HEK293 (cell line): Measurements from ENCODE around the gene HINFP.

Source experiments
- CTCF ChIA-PET: fragments of 350-600 bp; formaldehyde crosslinking; extraction: SDS; loops from one replicate; lab custom pipeline; 2021; ENCODE audit warnings: antibody characterized with exemption; lab: Yijun Ruan, JAX
- POLR2A ChIA-PET: fragments of 300-600 bp; formaldehyde crosslinking; extraction: SDS; loops from one replicate; lab custom pipeline; 2020; ENCODE audit warnings: antibody characterized with exemption, inconsistent platforms; lab: Yijun Ruan, JAX
- H3K27ac ChIP-seq: fragments of 200-500 bp; sonication (Bioruptor generic); 2 replicates; pipeline ENCODE4 v1.5.1; 2014; ENCODE audit warnings: low read depth, low read length, control low read depth, inconsistent platforms; ENCODE audit errors: extremely low read depth
- H3K36me3 ChIP-seq, 2 experiments: fragments of 200-500 bp in 1 of 2; sonication (Bioruptor generic) in 1 of 2; 1 replicate in 1 of 2; 2 replicates in 1 of 2; pipeline ENCODE4 v1.5.1; 2014 to 2017; ENCODE audit warnings: inconsistent platforms in 2 of 2, low read length in 2 of 2; ENCODE audit not compliant: control insufficient read depth in 2 of 2, insufficient read depth in 1 of 2
- H3K4me1 ChIP-seq: fragments of 200-500 bp; sonication (Bioruptor generic); 2 replicates; pipeline ENCODE4 v1.5.1; 2014; ENCODE audit warnings: mild to moderate bottlenecking, low read length, inconsistent platforms; ENCODE audit not compliant: control insufficient read depth, insufficient read depth
- H3K4me3 ChIP-seq: 2 replicates; pipeline ENCODE4 v1.5.1; 2011; ENCODE audit warnings: low read depth, mild to moderate bottlenecking, control low read depth, low read length, moderate library complexity
- H3K9me3 ChIP-seq: fragments of 200-500 bp; sonication (Bioruptor generic); 2 replicates; pipeline ENCODE4 v1.5.1; 2014; ENCODE audit warnings: low read depth, low read length, inconsistent platforms; ENCODE audit not compliant: control insufficient read depth, insufficient read depth
- GLI4 ChIP-seq: fragments of 450-650 bp; formaldehyde crosslinking; IDR thresholded peaks from 2 replicates; pipeline ENCODE4 v1.5.1; 2016; ENCODE audit warnings: missing biosample characterization, missing genetic modification characterization
- GLIS1 ChIP-seq: fragments of 450-650 bp; formaldehyde crosslinking; IDR thresholded peaks from 2 replicates; pipeline ENCODE4 v1.5.1; 2016; ENCODE audit warnings: missing biosample characterization, missing genetic modification characterization
- KLF16 ChIP-seq: fragments of 450-650 bp; formaldehyde crosslinking; IDR thresholded peaks from 2 replicates; pipeline ENCODE4 v1.5.1; 2017; ENCODE audit warnings: missing biosample characterization, missing genetic modification characterization
- TRIM28 ChIP-seq: IDR thresholded peaks from 2 replicates; pipeline ENCODE4 v1.6.1; 2011; ENCODE audit warnings: low read length, control low read depth, borderline replicate concordance
- YY1 ChIP-seq: fragments of 450-650 bp; formaldehyde crosslinking; IDR thresholded peaks from 2 replicates; pipeline ENCODE4 v1.5.1; 2018; ENCODE audit warnings: missing biosample characterization, missing genetic modification characterization
- ZBTB17 ChIP-seq: fragments of 450-650 bp; formaldehyde crosslinking; IDR thresholded peaks from 2 replicates; pipeline ENCODE4 v1.5.1; 2016; ENCODE audit warnings: missing biosample characterization, missing genetic modification characterization
- ZNF112 ChIP-seq: fragments of 450-650 bp; formaldehyde crosslinking; IDR thresholded peaks from 2 replicates; pipeline ENCODE4 v1.5.0; 2017; ENCODE audit warnings: missing biosample characterization, missing genetic modification characterization
- ZNF391 ChIP-seq: fragments of 450-650 bp; formaldehyde crosslinking; IDR thresholded peaks from 2 replicates; pipeline ENCODE4 v1.5.1; 2016; ENCODE audit warnings: low read depth, missing biosample characterization, missing genetic modification characterization, borderline replicate concordance
- ZNF404 ChIP-seq: fragments of 450-650 bp; formaldehyde crosslinking; IDR thresholded peaks from 2 replicates; pipeline ENCODE4 v1.5.1; 2017; ENCODE audit warnings: missing biosample characterization, missing genetic modification characterization
- ZNF514 ChIP-seq: fragments of 450-650 bp; formaldehyde crosslinking; IDR thresholded peaks from 2 replicates; pipeline ENCODE4 v1.5.1; 2016; ENCODE audit warnings: missing biosample characterization, missing genetic modification characterization
- ZNF521 ChIP-seq: fragments of 450-650 bp; formaldehyde crosslinking; IDR thresholded peaks from 2 replicates; pipeline ENCODE4 v1.5.1; 2017; ENCODE audit warnings: missing biosample characterization, mild to moderate bottlenecking, missing genetic modification characterization
- ZNF610 ChIP-seq: fragments of 450-650 bp; formaldehyde crosslinking; IDR thresholded peaks from 2 replicates; pipeline ENCODE4 v1.5.1; 2016; ENCODE audit warnings: missing biosample characterization, missing genetic modification characterization, borderline replicate concordance
- ZNF626 ChIP-seq: fragments of 450-650 bp; sonication (Bioruptor Pico); formaldehyde crosslinking; IDR thresholded peaks from 2 replicates; pipeline ENCODE4 v1.5.1; 2018; ENCODE audit warnings: missing biosample characterization, missing genetic modification characterization, inconsistent platforms
- ZNF654 ChIP-seq: fragments of 450-650 bp; formaldehyde crosslinking; IDR thresholded peaks from 2 replicates; pipeline ENCODE4 v1.5.1; 2016; ENCODE audit warnings: low read depth, missing biosample characterization, missing genetic modification characterization
- ZNF776 ChIP-seq: fragments of 450-650 bp; formaldehyde crosslinking; IDR thresholded peaks from 2 replicates; pipeline ENCODE4 v1.5.0; 2017; ENCODE audit warnings: missing biosample characterization, missing genetic modification characterization, borderline replicate concordance
- ZNF791 ChIP-seq: fragments of 450-650 bp; formaldehyde crosslinking; IDR thresholded peaks from 2 replicates; pipeline ENCODE4 v1.5.1; 2016; ENCODE audit warnings: missing biosample characterization, missing genetic modification characterization
- TF ChIP-seq, protein P1 (sequence below): fragments of 450-650 bp; formaldehyde crosslinking; IDR thresholded peaks from 2 replicates; pipeline ENCODE4 v1.5.1; 2016; ENCODE audit warnings: missing biosample characterization, missing genetic modification characterization
- TF ChIP-seq, protein P2 (sequence below): fragments of 450-650 bp; formaldehyde crosslinking; IDR thresholded peaks from 2 replicates; pipeline ENCODE4 v1.5.1; 2016; ENCODE audit warnings: missing biosample characterization, missing genetic modification characterization
- TF ChIP-seq, protein P3 (sequence below): fragments of 450-650 bp; formaldehyde crosslinking; IDR thresholded peaks from 2 replicates; pipeline ENCODE4 v1.5.1; 2017; ENCODE audit warnings: missing biosample characterization, missing genetic modification characterization

Gene HINFP

DNA sequence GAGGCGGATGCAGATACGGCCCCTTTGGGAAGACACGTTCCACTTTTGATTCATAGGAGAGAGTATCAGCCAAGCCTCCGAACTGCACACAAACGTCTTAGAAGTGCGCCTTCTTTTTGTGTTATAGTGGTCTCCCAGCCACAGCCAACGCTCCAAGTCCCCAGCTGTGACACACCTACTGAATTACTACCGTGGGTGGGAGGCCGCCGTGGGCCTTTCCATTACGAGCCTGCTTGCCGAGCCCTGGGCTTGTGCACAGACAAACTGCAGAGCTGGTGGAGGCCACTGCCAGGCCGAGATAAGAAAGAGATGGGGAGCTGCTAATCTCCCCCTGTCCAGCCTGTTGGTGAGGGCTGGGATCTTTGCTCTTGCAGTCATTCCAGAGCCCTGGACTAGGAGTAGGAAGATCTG, 35.9 kb upstream of the HINFP start (continued):
- TF ChIP-seq, protein P1, sequence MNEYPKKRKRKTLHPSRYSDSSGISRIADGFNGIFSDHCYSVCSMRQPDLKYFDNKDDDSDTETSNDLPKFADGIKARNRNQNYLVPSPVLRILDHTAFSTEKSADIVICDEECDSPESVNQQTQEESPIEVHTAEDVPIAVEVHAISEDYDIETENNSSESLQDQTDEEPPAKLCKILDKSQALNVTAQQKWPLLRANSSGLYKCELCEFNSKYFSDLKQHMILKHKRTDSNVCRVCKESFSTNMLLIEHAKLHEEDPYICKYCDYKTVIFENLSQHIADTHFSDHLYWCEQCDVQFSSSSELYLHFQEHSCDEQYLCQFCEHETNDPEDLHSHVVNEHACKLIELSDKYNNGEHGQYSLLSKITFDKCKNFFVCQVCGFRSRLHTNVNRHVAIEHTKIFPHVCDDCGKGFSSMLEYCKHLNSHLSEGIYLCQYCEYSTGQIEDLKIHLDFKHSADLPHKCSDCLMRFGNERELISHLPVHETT (tag by site-specific recombination) = no peak
- no peak for TF ChIP-seq ZNF791 (tag by site-specific recombination)

DNA sequence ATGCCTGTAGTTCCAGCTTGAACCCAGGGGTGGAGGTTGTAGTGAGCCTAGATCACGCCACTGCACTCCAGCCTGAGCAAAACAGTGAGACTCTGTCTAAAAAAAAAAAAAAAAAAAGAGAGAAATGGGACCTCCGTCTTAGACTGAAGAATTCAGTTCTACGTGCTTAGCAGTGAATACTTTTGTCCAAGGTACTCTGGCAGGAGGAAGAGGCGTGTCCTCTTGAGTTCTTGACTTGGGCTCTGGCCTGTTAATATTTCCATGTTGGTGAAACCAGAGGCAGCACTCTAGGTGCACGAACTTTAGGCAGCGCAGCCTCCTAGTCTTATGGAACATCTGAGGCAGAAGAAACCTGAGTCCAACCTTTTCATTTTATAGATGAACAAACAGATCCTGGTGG, 34.3 kb upstream of the HINFP start:
- POLR2A ChIA-PET = interaction anchor here (0.6 to 3.6 kb wide), 5 partner anchors 8 to 345 kb away, joined by 3 to 65 read pairs (median 6); partner anchors contain the start of genes C2CD2L and VPS11
- H3K27ac ChIP-seq = no peak overlapping the region
- H3K36me3 ChIP-seq = peaks cover 0 to 43% of the 10 kb centered on the region in 2 experiments; a peak in 1 of 3 replicates
- 0 out of 2 replicates have a peak, but pooled peaks cover 3% of the 10 kb centered on the region for H3K4me1 ChIP-seq
- TF ChIP-seq ZNF654 (tag by site-specific recombination) = no peak
- no peak for TF ChIP-seq ZBTB17 (tag by site-specific recombination)
- TF ChIP-seq, protein P1 (tag by site-specific recombination) = no peak
- TF ChIP-seq YY1 (tag by site-specific recombination) = no peak
- TF ChIP-seq ZNF404 = no peak
- TF ChIP-seq GLI4 (tag by site-specific recombination) = no peak
- TF ChIP-seq TRIM28 = no peak
- no peak for TF ChIP-seq ZNF626
- TF ChIP-seq ZNF776 (tag by site-specific recombination) = no peak
- no peak for TF ChIP-seq KLF16 (tag by site-specific recombination)
- no peak for TF ChIP-seq ZNF521 (tag by site-specific recombination)
- TF ChIP-seq, protein P2, sequence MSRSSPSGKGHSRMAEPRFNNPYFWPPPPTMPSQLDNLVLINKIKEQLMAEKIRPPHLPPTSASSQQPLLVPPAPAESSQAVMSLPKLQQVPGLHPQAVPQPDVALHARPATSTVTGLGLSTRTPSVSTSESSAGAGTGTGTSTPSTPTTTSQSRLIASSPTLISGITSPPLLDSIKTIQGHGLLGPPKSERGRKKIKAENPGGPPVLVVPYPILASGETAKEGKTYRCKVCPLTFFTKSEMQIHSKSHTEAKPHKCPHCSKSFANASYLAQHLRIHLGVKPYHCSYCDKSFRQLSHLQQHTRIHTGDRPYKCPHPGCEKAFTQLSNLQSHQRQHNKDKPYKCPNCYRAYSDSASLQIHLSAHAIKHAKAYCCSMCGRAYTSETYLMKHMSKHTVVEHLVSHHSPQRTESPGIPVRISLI = no peak
- no peak for TF ChIP-seq GLIS1 (tag by site-specific recombination)
- TF ChIP-seq ZNF514 (tag by site-specific recombination) = no peak
- no peak for TF ChIP-seq ZNF610 (tag by site-specific recombination)
- TF ChIP-seq ZNF391 (tag by site-specific recombination) = no peak
- no peak for TF ChIP-seq ZNF112 (tag by site-specific recombination)
- TF ChIP-seq, protein P3, sequence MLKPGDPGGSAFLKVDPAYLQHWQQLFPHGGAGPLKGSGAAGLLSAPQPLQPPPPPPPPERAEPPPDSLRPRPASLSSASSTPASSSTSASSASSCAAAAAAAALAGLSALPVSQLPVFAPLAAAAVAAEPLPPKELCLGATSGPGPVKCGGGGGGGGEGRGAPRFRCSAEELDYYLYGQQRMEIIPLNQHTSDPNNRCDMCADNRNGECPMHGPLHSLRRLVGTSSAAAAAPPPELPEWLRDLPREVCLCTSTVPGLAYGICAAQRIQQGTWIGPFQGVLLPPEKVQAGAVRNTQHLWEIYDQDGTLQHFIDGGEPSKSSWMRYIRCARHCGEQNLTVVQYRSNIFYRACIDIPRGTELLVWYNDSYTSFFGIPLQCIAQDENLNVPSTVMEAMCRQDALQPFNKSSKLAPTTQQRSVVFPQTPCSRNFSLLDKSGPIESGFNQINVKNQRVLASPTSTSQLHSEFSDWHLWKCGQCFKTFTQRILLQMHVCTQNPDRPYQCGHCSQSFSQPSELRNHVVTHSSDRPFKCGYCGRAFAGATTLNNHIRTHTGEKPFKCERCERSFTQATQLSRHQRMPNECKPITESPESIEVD (tag by site-specific recombination) = no peak
- H3K4me3 ChIP-seq = no peak overlapping the region
- CTCF ChIA-PET = interaction anchor here (0.6 to 0.7 kb wide), 3 partner anchors 27 to 300 kb away, joined by 3 to 5 read pairs (median 5); no protein-coding TSS in a partner anchor
- H3K9me3 ChIP-seq = no peaks in the 10 kb centered on the region
